ENCODE measurements around the gene KANK3. TPM values are rescaled to one million over a fixed set of nuclear protein-coding genes. Genes with fewer than 3 reads are reported as not detected.

Gene KANK3
- total and polyA plus RNA-seq, 9 of the 15 experiments (the other 6 are each of a cell fraction or from before 2014, with no cell fraction given) = 0.03 to 0.40 (median 0.08) TPM; not detected in 6

GRCh38 chr19:8307965-8308866 lies 34.8 kb downstream of the KANK3 start, which contains the start of gene CD320 (continued):
- no peak for TF ChIP-seq TRIM25 (IDR thresholded peaks at IDR 0.05; ENCODE audit: borderline replicate concordance)
- no peak for TF ChIP-seq XRCC4 (IDR thresholded peaks at IDR 0.05; ENCODE audit: extremely low read depth, insufficient read depth, insufficient read length)
- TF ChIP-seq ETV5 (CRISPR knock-in tag; IDR thresholded peaks at IDR 0.05; ENCODE audit: low read depth) = peak; percentile 51; the same call in 1 of the 2 replicates
- no peak for TF ChIP-seq ATF2 (CRISPR knock-in tag; IDR thresholded peaks at IDR 0.05)
- TF ChIP-seq ZNF324 (CRISPR knock-in tag; IDR thresholded peaks at IDR 0.05) = no peak
- peak; percentile 92 for TF ChIP-seq MXI1 (IDR thresholded peaks at IDR 0.05; ENCODE audit: low read depth, low read length)
- no peak for TF ChIP-seq SREBF2 (CRISPR knock-in tag; IDR thresholded peaks at IDR 0.05)
- peak; percentile 89 for TF ChIP-seq ZBTB17 (CRISPR knock-in tag; IDR thresholded peaks at IDR 0.05)
- no peak for TF ChIP-seq ASH1L (IDR thresholded peaks at IDR 0.05; ENCODE audit: borderline replicate concordance, low read depth, partially characterized antibody)
- no peak for TF ChIP-seq DACH1 (IDR thresholded peaks at IDR 0.05; ENCODE audit: partially characterized antibody)
- TF ChIP-seq HDGF (IDR thresholded peaks at IDR 0.05) = no peak
- TF ChIP-seq ZNF282 (CRISPR knock-in tag; IDR thresholded peaks at IDR 0.05) = peak; percentile 98
- TF ChIP-seq HCFC1 (IDR thresholded peaks at IDR 0.05; ENCODE audit: low read depth, low read length) = no peak
- TF ChIP-seq E2F4 (CRISPR knock-in tag; IDR thresholded peaks at IDR 0.05; ENCODE audit: low read depth) = peak; percentile 53
- no peak for TF ChIP-seq SOX6 (IDR thresholded peaks at IDR 0.05)
- no peak for TF ChIP-seq KDM5B (IDR thresholded peaks at IDR 0.05; ENCODE audit: insufficient replicate concordance, low read depth, low read length)
- TF ChIP-seq ZNF146 (CRISPR knock-in tag; IDR thresholded peaks at IDR 0.05; ENCODE audit: unreplicated experiment) = no peak
- TF ChIP-seq THRA (IDR thresholded peaks at IDR 0.05) = no peak
- TF ChIP-seq ZNF232 (CRISPR knock-in tag; IDR thresholded peaks at IDR 0.05) = 0 out of 2 replicates have a peak, but pooled peaks have one; percentile 7
- 0 out of 2 replicates have a peak, but pooled peaks have one; percentile 62 for TF ChIP-seq ZNF124 (CRISPR knock-in tag; IDR thresholded peaks at IDR 0.05)
- TF ChIP-seq CCAR2 (IDR thresholded peaks at IDR 0.05; ENCODE audit: low read depth, low read length) = no peak
- no peak for TF ChIP-seq ZNF165 (CRISPR knock-in tag; IDR thresholded peaks at IDR 0.05; ENCODE audit: borderline replicate concordance)
- no peak for TF ChIP-seq SMC3 (conservative IDR thresholded peaks at IDR 0.05; ENCODE audit: insufficient read depth, low read depth, low read length)

Measured in K562 (cell line).